ENCODE data around the gene PLEKHA6. TPM values are rescaled to one million over a fixed set of nuclear protein-coding genes. Genes with fewer than 3 reads are reported as not detected.
"Not testable (repeated sequence)": the region's sequence is repeated elsewhere in the genome, so short reads cannot be mapped to it uniquely, and the experiment has no call there.

The PLEKHA6 gene
- total RNA-seq, 1 donor from 2014 or later: 11.0 TPM

- no peak for DNase-seq (ENCODE audit: low spot score in 2 of 2)
- no peak for FAIRE-seq
These were observed 20.7 kb downstream of the PLEKHA6 start for GRCh38 chr1:204338997-204339396.

- DNase-seq (ENCODE audit: low spot score in 2 of 2) (no peak), FAIRE-seq (no peak)
These were observed 21.4 kb downstream of the PLEKHA6 start for GRCh38 chr1:204338360-204338759.

GRCh38 chr1:204337583-204337982 lies 22.1 kb downstream of the PLEKHA6 start:
- FAIRE-seq (no peak), DNase-seq (ENCODE audit: low spot score in 2 of 2) (no peak)

GRCh38 chr1:204337036-204337429 lies 22.7 kb downstream of the PLEKHA6 start:
- FAIRE-seq: no peak
- DNase-seq (ENCODE audit: low spot score in 2 of 2): no peak

GRCh38 chr1:204336421-204337035 lies 23.2 kb downstream of the PLEKHA6 start:
- DNase-seq (ENCODE audit: low spot score in 2 of 2) (no peak), FAIRE-seq (no peak)

- DNase-seq (ENCODE audit: low spot score in 2 of 2) (no peak), FAIRE-seq (no peak)
These were observed 24.2 kb downstream of the PLEKHA6 start for GRCh38 chr1:204335533-204335932.

- FAIRE-seq (no peak), DNase-seq (ENCODE audit: low spot score in 2 of 2) (no peak)
These were observed 24.6 kb downstream of the PLEKHA6 start for GRCh38 chr1:204335085-204335484.

GRCh38 chr1:204334455-204334854 lies 25.3 kb downstream of the PLEKHA6 start:
- DNase-seq (ENCODE audit: low spot score in 2 of 2): no peak
- no peak for FAIRE-seq

- FAIRE-seq: no peak
These were observed 26.3 kb downstream of the PLEKHA6 start for GRCh38 chr1:204333427-204333826.

GRCh38 chr1:204331847-204332487 lies 27.8 kb downstream of the PLEKHA6 start:
- FAIRE-seq (no peak), DNase-seq (ENCODE audit: low spot score in 2 of 2) (no peak)

More at GRCh38 chr1:204333427-204333826, 26.3 kb downstream of the PLEKHA6 start:
- DNase-seq (ENCODE audit: low spot score in 2 of 2): no peak

- FAIRE-seq: no peak
- no peak for DNase-seq (ENCODE audit: low spot score in 2 of 2)
These were observed 28.5 kb downstream of the PLEKHA6 start for GRCh38 chr1:204331275-204331674.

GRCh38 chr1:204327870-204328269 lies 31.9 kb downstream of the PLEKHA6 start:
- DNase-seq (ENCODE audit: low spot score in 2 of 2); FAIRE-seq: not testable (repeated sequence)

GRCh38 chr1:204327359-204327758 lies 32.4 kb downstream of the PLEKHA6 start:
- FAIRE-seq (no peak), DNase-seq (ENCODE audit: low spot score in 2 of 2) (no peak)

- DNase-seq (ENCODE audit: low spot score in 2 of 2): no peak
- no peak for FAIRE-seq
These were observed 32.9 kb downstream of the PLEKHA6 start for GRCh38 chr1:204326771-204327300.

GRCh38 chr1:204325944-204326343 lies 33.8 kb downstream of the PLEKHA6 start:
- DNase-seq (ENCODE audit: low spot score in 2 of 2): no peak
- no peak for FAIRE-seq

GRCh38 chr1:204323887-204324286 lies 35.8 kb downstream of the PLEKHA6 start:
- DNase-seq (ENCODE audit: low spot score in 2 of 2): no peak
- no peak for FAIRE-seq

- DNase-seq (ENCODE audit: low spot score in 2 of 2): no peak
These were observed 37.3 kb downstream of the PLEKHA6 start for GRCh38 chr1:204322339-204322868.

GRCh38 chr1:204321665-204322064 lies 38.1 kb downstream of the PLEKHA6 start:
- FAIRE-seq (no peak), DNase-seq (ENCODE audit: low spot score in 2 of 2) (no peak)

More at GRCh38 chr1:204322339-204322868, 37.3 kb downstream of the PLEKHA6 start:
- FAIRE-seq: no peak

- DNase-seq (ENCODE audit: low spot score in 2 of 2): no peak
- no peak for FAIRE-seq
These were observed 38.7 kb downstream of the PLEKHA6 start for GRCh38 chr1:204321051-204321450.

GRCh38 chr1:204320382-204320804 lies 39.3 kb downstream of the PLEKHA6 start:
- FAIRE-seq (no peak), DNase-seq (ENCODE audit: low spot score in 2 of 2) (no peak)

- no peak for DNase-seq (ENCODE audit: low spot score in 2 of 2)
- no peak for FAIRE-seq
These were observed 40.3 kb downstream of the PLEKHA6 start for GRCh38 chr1:204319462-204319861.

- FAIRE-seq (no peak), DNase-seq (ENCODE audit: low spot score in 2 of 2) (no peak)
These were observed 40.7 kb downstream of the PLEKHA6 start for GRCh38 chr1:204319027-204319426.
